Measurements from ENCODE around the gene PSMA7. TPM values are rescaled to one million over a fixed set of nuclear protein-coding genes. Genes with fewer than 3 reads are reported as not detected.
"Not testable (repeated sequence)": the region's sequence is repeated elsewhere in the genome, so short reads cannot be mapped to it uniquely, and the experiment has no call there.

Gene PSMA7
- total and polyA plus RNA-seq, 7 donors, result 192 to 388 (median 309) TPM

DNA sequence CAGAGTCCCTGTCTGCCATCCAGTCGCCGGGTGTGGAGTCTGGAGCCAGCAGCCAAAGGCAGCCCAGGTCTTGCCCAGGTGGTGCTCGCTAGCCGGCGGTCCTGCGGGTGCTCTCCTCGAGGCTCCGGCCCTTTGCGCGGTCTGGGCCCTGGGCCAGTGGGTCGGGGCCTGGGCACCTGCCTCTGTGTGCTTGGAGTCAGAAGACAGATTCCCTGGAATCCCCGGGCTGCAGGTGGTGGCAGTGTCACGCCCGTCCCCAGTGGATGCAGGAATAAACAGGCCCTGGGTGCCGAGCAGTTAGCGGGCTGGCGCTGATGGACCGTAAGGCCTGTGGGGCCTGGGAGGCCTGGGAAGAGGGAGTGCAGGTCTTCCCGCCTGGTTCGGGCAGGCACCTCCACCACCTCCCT lies 5.7 kb upstream of the PSMA7 start:
- no peak overlapping the region for H3K27ac ChIP-seq
- H3K36me3 ChIP-seq, result no peaks in the 10 kb centered on the region
- H3K9me3 ChIP-seq, result no peaks in the 10 kb centered on the region
- no peaks in the 10 kb centered on the region for H3K27me3 ChIP-seq
- peaks cover 0 to 27% (median 16%) of the 10 kb centered on the region in 4 donors for H3K4me1 ChIP-seq
- WGBS, 2 donors, result 84 to 89% methylated on average over 20 of the region's 20 CpGs
- no peak overlapping the region for H3K4me3 ChIP-seq
- intact Hi-C loops (cut with DNase I), result loop anchor here (10.0 kb wide), 1 partner anchor 236 kb away; the partner anchor contains the start of gene RPS21
- no peak for DNase-seq
- TF ChIP-seq POLR2A (IDR thresholded peaks at IDR 0.05), result no peak

- H3K27ac ChIP-seq, H3K4me3 ChIP-seq, H3K27me3 ChIP-seq, H3K9me3 ChIP-seq, H3K36me3 ChIP-seq, DNase-seq: not testable (repeated sequence)
- peaks cover 0 to 27% (median 16%) of the 10 kb centered on the region in 4 donors for H3K4me1 ChIP-seq
- 90 to 96% methylated on average over 10 of the region's 10 CpGs for WGBS, 2 donors
- intact Hi-C loops (cut with DNase I), result loop anchor here (10.0 kb wide), 1 partner anchor 236 kb away; the partner anchor contains the start of gene RPS21
These were observed 5.2 kb upstream of the PSMA7 start for GRCh38 chr20:62148383-62148782.

DNA sequence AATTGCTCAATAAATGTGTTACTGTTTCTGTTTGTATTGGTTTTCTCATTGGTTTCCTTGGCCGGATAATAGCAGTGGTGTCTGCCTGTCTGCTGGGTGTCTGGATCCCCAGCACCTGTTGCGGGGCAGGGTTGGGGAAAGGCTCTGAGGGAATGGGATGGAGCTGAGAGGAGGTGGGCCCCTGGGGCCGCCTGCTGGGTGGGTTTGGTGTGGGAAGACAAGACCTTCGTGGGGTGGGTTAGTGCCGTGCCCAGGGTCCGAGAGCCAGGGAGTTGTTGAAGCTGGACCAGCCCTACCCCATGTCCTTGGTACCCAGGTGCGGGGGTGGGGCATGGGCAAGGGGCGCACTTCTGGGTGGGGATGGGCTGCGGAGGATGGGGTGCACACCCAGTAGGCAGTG lies 4.3 kb upstream of the PSMA7 start:
- H3K27ac ChIP-seq, result no peak overlapping the region
- no peak for TF ChIP-seq POLR2A (IDR thresholded peaks at IDR 0.05)
- TF ChIP-seq POLR2AphosphoS5 (IDR thresholded peaks at IDR 0.05), result no peak
- TF ChIP-seq, protein P1, sequence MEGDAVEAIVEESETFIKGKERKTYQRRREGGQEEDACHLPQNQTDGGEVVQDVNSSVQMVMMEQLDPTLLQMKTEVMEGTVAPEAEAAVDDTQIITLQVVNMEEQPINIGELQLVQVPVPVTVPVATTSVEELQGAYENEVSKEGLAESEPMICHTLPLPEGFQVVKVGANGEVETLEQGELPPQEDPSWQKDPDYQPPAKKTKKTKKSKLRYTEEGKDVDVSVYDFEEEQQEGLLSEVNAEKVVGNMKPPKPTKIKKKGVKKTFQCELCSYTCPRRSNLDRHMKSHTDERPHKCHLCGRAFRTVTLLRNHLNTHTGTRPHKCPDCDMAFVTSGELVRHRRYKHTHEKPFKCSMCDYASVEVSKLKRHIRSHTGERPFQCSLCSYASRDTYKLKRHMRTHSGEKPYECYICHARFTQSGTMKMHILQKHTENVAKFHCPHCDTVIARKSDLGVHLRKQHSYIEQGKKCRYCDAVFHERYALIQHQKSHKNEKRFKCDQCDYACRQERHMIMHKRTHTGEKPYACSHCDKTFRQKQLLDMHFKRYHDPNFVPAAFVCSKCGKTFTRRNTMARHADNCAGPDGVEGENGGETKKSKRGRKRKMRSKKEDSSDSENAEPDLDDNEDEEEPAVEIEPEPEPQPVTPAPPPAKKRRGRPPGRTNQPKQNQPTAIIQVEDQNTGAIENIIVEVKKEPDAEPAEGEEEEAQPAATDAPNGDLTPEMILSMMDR (IDR thresholded peaks at IDR 0.05), result no peak
- TF ChIP-seq EP300 (IDR thresholded peaks at IDR 0.05), result no peak
- no peak overlapping the region for H3K4me3 ChIP-seq
- H3K9me3 ChIP-seq, result no peaks in the 10 kb centered on the region
- DNase-seq, result no peak
- intact Hi-C loops (cut with DNase I), result loop anchor here (10.0 kb wide), 1 partner anchor 237 kb away; the partner anchor contains the start of gene RPS21
- 95 to 97% methylated on average over 9 of the region's 9 CpGs for WGBS, 2 donors
- H3K4me1 ChIP-seq, result peaks cover 0 to 27% (median 16%) of the 10 kb centered on the region in 4 donors
- H3K36me3 ChIP-seq, result no peaks in the 10 kb centered on the region
- no peaks in the 10 kb centered on the region for H3K27me3 ChIP-seq

- H3K4me1 ChIP-seq, result peaks cover 0 to 31% (median 19%) of the 10 kb centered on the region in 4 donors
- TF ChIP-seq, protein P1 (IDR thresholded peaks at IDR 0.05), result no peak
- no peak for TF ChIP-seq POLR2A (IDR thresholded peaks at IDR 0.05)
- TF ChIP-seq POLR2AphosphoS5 (IDR thresholded peaks at IDR 0.05), result no peak
- no peaks in the 10 kb centered on the region for H3K27me3 ChIP-seq
- no peak overlapping the region for H3K27ac ChIP-seq
- intact Hi-C loops (cut with DNase I), result loop anchor here (10.0 kb wide), 1 partner anchor 238 kb away; the partner anchor contains the start of gene RPS21
- no peaks in the 10 kb centered on the region for H3K36me3 ChIP-seq
- H3K9me3 ChIP-seq, result no peaks in the 10 kb centered on the region
- no peak for DNase-seq
- WGBS, 2 donors, result 96 to 97% methylated on average over 6 of the region's 6 CpGs
- H3K4me3 ChIP-seq, result no peak overlapping the region
These were observed 3.9 kb upstream of the PSMA7 start for GRCh38 chr20:62147125-62147524.

DNA sequence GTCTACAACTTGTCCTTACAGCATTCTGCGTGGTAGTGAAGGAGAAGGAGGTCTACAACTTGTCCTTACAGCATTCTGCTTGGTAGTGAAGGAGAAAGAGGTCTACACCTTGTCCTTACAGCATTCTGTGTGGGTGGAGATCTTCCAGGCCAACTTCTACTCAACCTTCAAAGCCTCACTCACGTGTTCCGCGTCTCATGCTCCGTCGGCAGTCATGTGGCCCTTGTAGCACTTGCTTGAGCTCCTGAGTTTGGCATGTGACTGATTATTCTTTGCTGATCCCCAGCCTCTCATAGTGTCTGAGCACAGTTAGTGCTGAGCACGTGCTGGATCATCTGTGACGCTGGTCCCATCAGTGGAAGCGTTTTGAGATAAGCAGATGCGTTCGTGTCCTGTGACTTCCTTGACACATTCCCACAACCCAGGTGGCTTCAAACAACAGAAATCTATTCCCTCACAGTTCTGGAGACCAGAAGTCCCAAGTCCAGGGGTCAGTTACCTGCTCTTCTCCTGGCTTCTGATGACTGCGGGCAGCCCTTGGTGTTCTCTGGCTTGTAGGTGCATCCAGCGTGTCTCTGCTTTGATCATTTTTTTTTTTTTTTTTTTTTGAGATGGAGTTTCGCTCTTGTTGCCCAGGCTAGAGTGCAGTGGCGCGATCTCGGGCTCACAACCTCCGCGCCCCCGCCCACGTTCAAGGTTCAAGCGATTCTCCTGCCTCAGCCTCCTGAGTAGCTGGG lies 3.0 kb upstream of the PSMA7 start:
- DNase-seq, result no peak
- TF ChIP-seq POLR2AphosphoS5 (IDR thresholded peaks at IDR 0.05) (no peak), EP300 (IDR thresholded peaks at IDR 0.05) (no peak), POLR2A (IDR thresholded peaks at IDR 0.05) (no peak)
- TF ChIP-seq, protein P1 (IDR thresholded peaks at IDR 0.05), result no peak
- Histone ChIP-seq H3K4me3 (no peak overlapping the region), H3K4me1 (peaks cover 0 to 41% (median 28%) of the 10 kb centered on the region in 4 donors), H3K36me3 (no peaks in the 10 kb centered on the region), H3K9me3 (no peaks in the 10 kb centered on the region), H3K27me3 (no peaks in the 10 kb centered on the region), H3K27ac (no peak overlapping the region)
- WGBS, 2 donors, result 91 to 96% methylated on average over 22 of the region's 22 CpGs
- intact Hi-C loops (cut with DNase I), result loop anchor here (10.0 kb wide), 1 partner anchor 239 kb away; the partner anchor contains the start of gene RPS21

Data from sigmoid colon (tissue), 7 donors.